Glutamatergic neuron (in vitro differentiated cells): ENCODE results near the gene MRPS23. TPM values are rescaled to one million over a fixed set of nuclear protein-coding genes. Genes with fewer than 3 reads are reported as not detected.

ENCODE experiments used
- DNase-seq: peaks from one replicate; pipeline ENCODE4 v3.0.0; 2022
- H3K27ac Mint-ChIP-seq: one replicate; pipeline ENCODE4 v1.8.0; 2020; ENCODE audit warnings: mild to moderate bottlenecking, mixed read lengths, inconsistent platforms; ENCODE audit not compliant: unreplicated experiment
- H3K27me3 Mint-ChIP-seq: one replicate; pipeline ENCODE4 v1.8.0; 2020; ENCODE audit warnings: mild to moderate bottlenecking, moderate library complexity, mixed read lengths, inconsistent platforms; ENCODE audit not compliant: unreplicated experiment
- H3K36me3 Mint-ChIP-seq: one replicate; pipeline ENCODE4 v1.8.0; 2020; ENCODE audit warnings: mild to moderate bottlenecking, mixed read lengths, inconsistent platforms; ENCODE audit not compliant: unreplicated experiment
- H3K4me1 Mint-ChIP-seq: one replicate; pipeline ENCODE4 v1.8.0; 2020; ENCODE audit warnings: mild to moderate bottlenecking, low read depth, mixed read lengths, inconsistent platforms; ENCODE audit not compliant: unreplicated experiment
- H3K4me3 Mint-ChIP-seq: one replicate; pipeline ENCODE4 v1.8.0; 2020; ENCODE audit warnings: mild to moderate bottlenecking, mixed read lengths, inconsistent platforms; ENCODE audit not compliant: unreplicated experiment
- H3K9me3 Mint-ChIP-seq: one replicate; pipeline ENCODE4 v1.8.0; 2020; ENCODE audit warnings: mild to moderate bottlenecking, moderate library complexity, mixed read lengths, inconsistent platforms; ENCODE audit not compliant: unreplicated experiment
- CTCF ChIP-seq: fragments of 200-600 bp; sonication (generic); IDR thresholded peaks from one replicate; pipeline ENCODE4 v1.5.0; 2021; ENCODE audit not compliant: partially characterized antibody, unreplicated experiment
- total RNA-seq: library from RNA; stranded (reverse); fragmentation: NEBNext Ultra II Directional; extraction: Animal tissue kit (Norgen Biotek cat#: 25700); gene quantifications from one replicate; pipeline ENCODE4 v1.2.1, GENCODE V29; 2021; ENCODE audit not compliant: unreplicated experiment

Gene MRPS23
- total RNA-seq, 1 donor from 2014 or later = 50.0 TPM

DNA sequence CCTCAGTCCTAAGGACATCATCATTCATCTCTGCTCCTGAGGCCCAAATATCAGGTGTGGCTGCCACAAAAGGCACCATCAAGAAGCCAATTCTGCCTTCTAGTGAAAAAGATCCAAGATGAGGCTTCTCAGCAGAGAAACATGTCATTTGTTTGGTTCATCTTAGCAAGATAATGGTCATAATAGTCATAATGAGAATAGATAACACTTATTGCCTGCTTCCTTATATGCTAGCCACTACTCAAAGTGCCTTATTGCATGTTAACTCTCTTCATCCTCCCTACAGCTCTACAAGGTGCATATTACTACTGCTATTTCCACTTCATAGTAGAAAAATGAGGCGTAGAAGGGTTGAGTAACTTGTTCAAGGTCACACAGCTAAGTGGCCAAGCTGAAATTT is 45.0 kb upstream of the MRPS23 start:
- Mint-ChIP-seq H3K36me3 (no peaks in the 10 kb centered on the region), H3K27me3 (peaks cover 17% of the 10 kb centered on the region), H3K27ac (no peak overlapping the region), H3K4me3 (no peak overlapping the region), H3K9me3 (peaks cover 8% of the 10 kb centered on the region), H3K4me1 (peaks cover 28% of the 10 kb centered on the region)
- no peak for DNase-seq
- no peak for TF ChIP-seq CTCF

GRCh38 chr17:57892820-57893595 is 43.2 kb upstream of the MRPS23 start:
- peak overlapping the region; percentile 96 for H3K27ac Mint-ChIP-seq
- H3K36me3 Mint-ChIP-seq = no peaks in the 10 kb centered on the region
- TF ChIP-seq CTCF = peak; percentile 21
- peak overlapping the region; percentile 73 for H3K4me3 Mint-ChIP-seq
- peaks cover 35% of the 10 kb centered on the region for H3K4me1 Mint-ChIP-seq
- peaks cover 4% of the 10 kb centered on the region for H3K9me3 Mint-ChIP-seq
- peak; percentile 53 for DNase-seq
- peaks cover 15% of the 10 kb centered on the region for H3K27me3 Mint-ChIP-seq

GRCh38 chr17:57892146-57892819 is 42.4 kb upstream of the MRPS23 start:
- peaks cover 4% of the 10 kb centered on the region for H3K9me3 Mint-ChIP-seq
- peaks cover 15% of the 10 kb centered on the region for H3K27me3 Mint-ChIP-seq
- no peaks in the 10 kb centered on the region for H3K36me3 Mint-ChIP-seq
- peaks cover 35% of the 10 kb centered on the region for H3K4me1 Mint-ChIP-seq
- peak overlapping the region; percentile 73 for H3K4me3 Mint-ChIP-seq
- TF ChIP-seq CTCF = peak; percentile 93
- H3K27ac Mint-ChIP-seq = peak overlapping the region; percentile 96
- peak; percentile 93 for DNase-seq

- peaks cover 4% of the 10 kb centered on the region for H3K9me3 Mint-ChIP-seq
- H3K4me3 Mint-ChIP-seq = no peak overlapping the region
- peak overlapping the region; percentile 11 for H3K27ac Mint-ChIP-seq
- peaks cover 32% of the 10 kb centered on the region for H3K4me1 Mint-ChIP-seq
- no peaks in the 10 kb centered on the region for H3K36me3 Mint-ChIP-seq
- peaks cover 15% of the 10 kb centered on the region for H3K27me3 Mint-ChIP-seq
- no peak for TF ChIP-seq CTCF
- no peak for DNase-seq
Measured at GRCh38 chr17:57890857-57891232, 41.0 kb upstream of the MRPS23 start.
